ENCODE results near the gene BSX. TPM values are rescaled to one million over a fixed set of nuclear protein-coding genes. Genes with fewer than 3 reads are reported as not detected.

BSX gene
- total RNA-seq: not detected
- long read RNA-seq: 0 reads

DNA sequence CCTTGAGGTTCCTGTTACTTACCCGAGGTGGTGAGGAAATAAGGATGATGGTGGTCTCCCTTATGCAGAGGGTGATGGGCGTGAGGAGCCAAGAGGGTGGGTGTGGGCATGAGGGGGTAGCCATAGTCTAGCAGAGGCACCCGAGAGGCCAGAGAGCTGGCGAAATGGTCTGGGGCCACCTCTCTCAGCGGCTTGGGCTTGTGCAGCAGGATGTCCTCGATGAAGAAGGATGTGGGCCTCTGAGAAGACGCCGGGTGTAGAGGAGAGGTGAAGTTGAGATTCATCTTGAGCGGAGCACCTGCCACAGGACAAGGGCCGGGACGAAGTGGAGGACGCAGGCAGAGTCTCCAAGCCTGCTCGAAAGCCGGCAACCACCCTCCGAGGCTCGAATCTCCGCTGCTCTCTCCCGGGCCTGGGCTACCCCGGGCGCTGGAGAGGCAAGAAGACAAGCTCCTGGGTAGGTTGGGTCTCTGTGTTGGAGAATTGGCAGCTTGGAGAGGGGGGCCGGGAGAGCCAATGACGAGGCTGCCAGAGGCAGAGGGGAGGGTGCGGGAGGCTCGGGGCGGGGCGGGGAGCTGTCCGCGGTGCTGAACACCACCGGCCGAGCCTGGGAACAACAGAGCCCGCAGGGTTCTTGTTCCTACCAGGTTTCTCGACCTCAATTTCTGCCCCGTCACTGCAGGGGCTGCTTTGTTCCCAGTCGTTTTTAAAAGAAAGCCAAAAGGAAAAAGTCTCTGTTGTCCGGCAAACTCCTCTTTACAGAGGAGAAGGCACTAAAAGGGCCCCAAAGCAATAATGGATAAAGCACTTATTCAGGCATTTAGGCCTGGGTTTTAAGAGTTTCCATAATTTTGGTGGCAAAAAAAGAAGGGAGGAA lies at the start of gene BSX:
TSS of gene BSX (minus strand) at position 447 of the 877 bp plus-strand sequence. CDS start at position 284, 163 bp downstream.
- DNase-seq (ENCODE audit: low spot score): peak; percentile 87

- DNase-seq (ENCODE audit: low spot score): no peak
Observed at GRCh38 chr11:123030517-123030916, 48.9 kb upstream of the BSX start.

GRCh38 chr11:123020968-123021367 lies 39.3 kb upstream of the BSX start:
- DNase-seq (ENCODE audit: low spot score): no peak

DNA sequence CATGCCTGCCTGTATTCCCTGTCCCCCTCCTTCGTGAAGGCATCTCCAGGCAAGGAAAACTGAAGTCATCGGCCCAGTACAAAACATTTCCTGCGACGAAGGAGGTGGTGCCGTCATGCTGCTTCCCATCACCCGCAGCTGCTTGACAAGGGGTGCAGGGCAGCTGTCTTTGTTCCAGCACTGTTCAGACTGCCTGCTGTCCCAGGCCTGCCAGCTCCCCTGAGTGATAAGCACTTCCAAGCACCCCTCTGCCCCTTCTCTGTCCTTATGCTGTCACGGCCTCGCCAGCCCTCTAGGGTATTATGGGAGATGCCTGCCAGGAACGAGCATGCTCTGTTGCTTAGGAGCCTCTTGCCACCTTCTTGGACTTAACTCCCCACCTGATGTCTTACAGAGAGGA lies 37.1 kb upstream of the BSX start:
- DNase-seq (ENCODE audit: low spot score): no peak

DNA sequence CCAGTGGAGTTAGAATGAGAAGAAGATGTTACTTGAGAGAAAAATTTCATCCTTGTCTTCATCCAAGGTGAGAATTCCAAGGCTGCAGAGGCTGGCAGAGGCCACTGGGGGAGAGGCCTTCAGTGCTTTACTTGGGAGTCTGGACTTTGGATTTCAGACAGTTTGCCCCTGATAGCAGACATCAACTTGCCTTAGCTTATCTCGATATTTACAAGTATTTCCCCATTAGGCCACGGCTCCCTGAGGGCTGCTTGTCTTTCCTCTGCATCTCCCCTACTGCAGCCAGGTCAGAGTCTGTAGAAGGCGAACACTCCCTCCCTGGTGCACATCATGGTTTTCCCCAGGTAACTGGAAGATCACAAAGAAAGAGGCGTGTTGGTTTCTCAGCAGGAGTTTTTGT lies 29.9 kb upstream of the BSX start:
- DNase-seq (ENCODE audit: low spot score): no peak

DNA sequence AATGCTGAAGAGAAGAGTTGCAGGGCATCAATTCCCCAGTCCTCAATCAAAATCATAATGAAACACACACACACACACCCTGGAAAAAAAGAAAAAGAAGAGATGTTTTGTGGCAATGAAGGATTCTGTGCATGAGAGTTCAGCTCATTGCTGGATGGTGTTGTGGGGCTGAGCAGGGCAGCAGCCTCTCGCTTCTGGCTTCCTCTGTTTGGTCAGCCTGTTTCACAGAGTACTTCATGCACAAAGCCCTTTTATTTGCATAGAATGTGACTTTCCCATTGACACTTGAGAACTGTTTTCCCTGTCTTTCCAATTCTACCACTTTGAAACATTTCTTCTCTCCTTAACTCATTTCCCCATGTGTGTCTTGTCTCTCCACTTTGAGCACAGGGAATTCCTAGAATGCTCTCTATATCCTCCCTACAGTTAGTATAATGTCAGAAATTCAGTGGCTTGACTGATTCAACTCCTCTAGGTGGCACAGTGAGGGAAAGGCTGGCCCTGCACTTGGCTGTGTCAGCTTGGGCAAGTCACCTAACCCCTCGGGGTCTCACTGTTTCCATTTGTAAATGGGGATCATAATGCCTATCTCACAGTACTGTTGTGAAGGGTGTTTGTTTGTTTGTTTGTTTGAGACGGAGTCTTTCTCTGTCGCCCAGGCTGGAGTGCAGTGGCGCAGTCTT lies 25.4 kb upstream of the BSX start:
- no peak for DNase-seq (ENCODE audit: low spot score)

DNA sequence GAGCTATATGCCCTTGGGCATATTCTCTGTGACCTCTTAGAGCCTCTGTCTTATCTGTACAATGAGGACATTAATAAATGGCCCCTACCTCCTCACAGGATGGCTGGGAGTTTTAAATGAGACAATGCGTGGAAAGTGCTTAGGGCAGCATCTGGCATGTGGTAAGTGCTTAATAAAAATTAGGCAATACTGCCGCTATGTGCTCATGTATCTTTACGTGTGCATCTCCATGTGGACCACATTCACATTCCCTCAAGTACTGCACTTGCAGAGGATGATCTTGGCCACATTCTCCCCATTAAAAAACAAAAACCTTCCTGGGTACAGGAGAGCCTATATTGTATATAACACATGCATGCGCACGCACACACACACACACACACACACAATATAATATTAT lies 19.1 kb upstream of the BSX start:
- DNase-seq (ENCODE audit: low spot score): no peak

- DNase-seq (ENCODE audit: low spot score): no peak
Observed at GRCh38 chr11:122998727-122999366, 17.2 kb upstream of the BSX start.

- no peak for DNase-seq (ENCODE audit: low spot score)
Observed at GRCh38 chr11:122995526-122995925, 13.9 kb upstream of the BSX start.

DNA sequence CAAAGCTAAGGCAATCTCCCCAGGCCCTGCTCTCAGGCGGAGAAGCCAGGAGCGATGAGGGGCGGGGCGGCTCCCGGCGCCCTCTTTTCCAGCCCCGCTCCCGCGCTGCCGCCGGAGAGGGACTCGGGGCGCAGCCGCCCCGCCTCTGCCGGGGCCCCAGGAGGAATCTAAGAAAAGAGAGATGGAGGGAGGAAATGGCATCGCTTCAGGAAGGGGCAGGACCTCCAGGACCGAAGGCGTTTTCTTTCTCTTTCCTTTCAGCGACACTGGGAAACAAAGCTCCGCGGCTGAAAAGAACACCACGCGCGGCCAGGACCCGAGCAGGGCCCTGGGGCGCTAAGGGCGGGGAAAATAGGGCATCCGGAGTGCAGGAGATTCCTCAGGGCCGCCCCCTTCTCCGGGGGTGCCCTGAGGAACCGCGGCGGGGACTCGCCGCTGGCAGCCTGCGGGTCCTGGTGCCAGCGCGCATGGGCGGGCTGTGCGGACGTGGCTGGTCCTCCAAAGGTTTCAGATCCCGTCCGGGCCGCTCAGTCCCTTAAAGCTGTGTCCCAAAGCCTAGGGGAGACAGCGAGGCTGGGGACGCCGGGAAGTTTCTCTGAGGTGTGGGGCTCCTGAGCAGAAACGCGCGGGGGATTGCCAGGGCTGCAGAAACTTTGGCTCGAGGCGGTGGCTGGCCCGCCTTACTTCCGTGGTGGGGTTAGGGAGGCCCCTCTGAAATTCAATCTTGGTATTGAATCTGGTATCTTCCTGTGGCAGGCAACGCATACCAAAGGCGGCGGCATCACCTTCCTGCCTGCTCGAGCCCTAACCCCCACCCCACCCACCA lies 2.8 kb upstream of the BSX start:
- peak; percentile 82 for DNase-seq (ENCODE audit: low spot score)

GRCh38 chr11:122983438-122984185 lies 2.0 kb upstream of the BSX start:
- no peak for DNase-seq (ENCODE audit: low spot score)

DNA sequence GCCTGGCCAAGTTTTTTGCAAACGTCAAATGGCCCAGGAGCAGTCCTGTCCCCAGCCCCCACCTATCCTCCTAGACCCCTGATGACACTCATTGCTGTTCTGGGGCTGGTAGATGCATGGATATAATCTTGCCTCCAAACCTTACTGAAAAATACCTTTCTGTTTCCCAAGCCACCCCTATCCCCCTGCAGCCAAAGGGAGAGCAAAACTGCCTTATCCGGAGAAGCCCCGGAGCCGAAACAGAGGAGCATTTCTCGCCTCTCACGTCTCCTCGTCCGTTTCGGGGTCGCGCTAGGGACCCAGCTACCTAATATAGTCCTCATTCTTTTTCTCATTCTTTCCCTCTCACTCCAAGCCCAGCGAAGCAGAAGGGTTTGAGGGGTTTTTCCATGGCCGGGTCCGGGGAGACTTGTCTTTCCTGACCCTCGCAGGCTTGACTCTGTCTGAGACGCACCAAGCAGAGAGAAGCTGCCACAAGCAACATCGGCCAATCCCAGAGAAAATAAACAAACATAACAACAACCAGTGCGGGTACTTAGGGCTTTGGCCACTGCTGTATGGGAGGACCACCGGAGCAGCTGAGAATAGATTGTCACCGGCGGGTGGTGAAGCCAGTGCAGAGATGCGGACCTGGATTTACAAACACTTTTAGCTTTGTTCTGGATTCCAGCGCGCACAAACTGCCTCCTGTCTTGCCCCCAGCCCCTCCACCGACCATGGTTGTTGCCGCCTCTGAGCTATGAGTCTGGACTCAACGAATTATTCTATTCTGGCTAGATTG lies 1.6 kb downstream of the BSX start:
- DNase-seq (ENCODE audit: low spot score): peak; percentile 64

DNA sequence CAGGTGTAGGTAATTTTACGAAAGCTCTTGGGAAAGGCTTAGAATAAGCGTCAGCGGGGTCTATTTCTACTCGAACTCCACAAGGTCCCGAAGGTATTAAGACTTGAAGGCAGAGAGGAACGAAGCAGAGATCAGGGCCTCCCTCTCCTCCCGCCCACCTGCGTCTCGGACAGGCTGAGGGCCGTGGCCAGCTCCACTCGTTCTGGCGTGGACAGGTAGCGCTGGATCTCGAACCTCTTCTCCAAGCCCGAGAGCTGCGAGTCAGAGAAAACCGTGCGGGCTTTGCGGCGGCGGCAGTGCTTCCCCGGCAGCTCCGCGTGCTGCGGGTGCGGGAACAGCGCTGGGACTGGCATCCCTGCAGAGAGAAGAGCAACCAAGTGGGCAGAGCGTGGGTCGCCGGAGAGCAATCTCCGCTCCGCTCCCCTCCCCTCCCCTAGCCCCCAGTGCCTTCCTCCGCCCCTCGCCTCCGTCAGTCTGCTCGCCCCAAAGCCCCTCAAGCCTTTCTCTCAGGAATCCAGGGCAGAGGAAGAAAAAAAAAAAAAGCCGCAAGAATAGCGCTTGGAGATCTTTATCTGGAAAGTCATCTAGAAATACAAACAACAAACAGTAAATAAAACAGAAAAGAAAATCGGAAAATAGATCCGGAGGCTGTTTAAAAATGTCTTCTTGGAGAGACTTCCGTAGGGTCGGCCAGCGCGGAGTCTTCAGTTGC lies 2.4 kb downstream of the BSX start:
- DNase-seq (ENCODE audit: low spot score): peak; percentile 62

GRCh38 chr11:122978299-122978620 lies 3.4 kb downstream of the BSX start:
- DNase-seq (ENCODE audit: low spot score): no peak

- peak; percentile 81 for DNase-seq (ENCODE audit: low spot score)
Observed at GRCh38 chr11:122977470-122978298, 4.0 kb downstream of the BSX start.

GRCh38 chr11:122976734-122977469 lies 4.7 kb downstream of the BSX start:
- peak; percentile 62 for DNase-seq (ENCODE audit: low spot score)

DNA sequence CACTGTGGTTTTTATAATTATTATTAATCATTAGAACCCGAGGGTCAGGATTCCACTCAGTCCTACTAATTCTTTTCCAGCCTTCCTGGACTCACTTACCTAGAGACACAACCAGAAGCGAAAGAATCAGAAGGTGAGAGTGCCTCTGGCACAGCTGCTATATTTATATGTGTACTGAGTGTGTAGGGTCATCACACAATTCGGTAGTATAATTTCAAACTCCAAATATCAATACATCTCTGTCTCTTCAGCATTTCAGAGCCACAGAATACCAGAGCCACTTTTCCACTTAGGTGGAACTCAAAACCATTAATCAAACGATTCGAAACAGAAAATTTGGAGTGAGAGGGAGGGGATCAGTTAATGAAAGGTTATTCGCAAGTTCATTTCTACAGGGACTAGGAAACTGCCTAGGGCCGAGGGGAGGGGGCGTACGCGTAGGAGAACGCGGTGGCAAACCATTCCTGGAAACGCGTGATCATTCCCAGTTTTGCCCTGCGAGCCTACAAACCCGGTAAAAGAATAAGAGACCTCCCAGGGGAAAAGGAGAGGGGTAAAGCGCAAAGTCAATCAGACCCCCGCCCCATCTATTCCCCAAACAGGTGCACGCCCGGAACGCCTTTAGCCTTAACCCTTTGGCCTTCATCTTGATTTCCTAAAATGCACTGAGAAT lies 5.4 kb downstream of the BSX start:
- peak; percentile 51 for DNase-seq (ENCODE audit: low spot score)
